Transverse colon (tissue), 4 donors: Measurements from ENCODE around the gene MAP4K4. TPM values are rescaled to one million over a fixed set of nuclear protein-coding genes. Genes with fewer than 3 reads are reported as not detected.

Source experiments
- DNase-seq: peaks from one replicate; pipeline ENCODE4 v3.0.0-alpha.2; 2019
- H3K27ac ChIP-seq, 4 donors: fragments of 200-600 bp; sonication (generic); 2 replicates each; pipeline ENCODE4 v1.5.1; 2016 to 2018; ENCODE audit warnings: inconsistent platforms in 4 of 4
- H3K27me3 ChIP-seq: fragments of 200-600 bp; sonication (generic); 2 replicates; pipeline ENCODE4 v1.5.1; 2017; ENCODE audit warnings: inconsistent platforms
- H3K36me3 ChIP-seq, 4 donors: fragments of 200-600 bp; sonication (generic); 2 replicates each; pipeline ENCODE4 v1.5.1; 2017 to 2019; ENCODE audit warnings: inconsistent platforms in 4 of 4
- H3K4me1 ChIP-seq, 4 donors: fragments of 200-600 bp; sonication (generic); 2 replicates each; pipeline ENCODE4 v1.5.1; 2017 to 2020; ENCODE audit warnings: inconsistent platforms in 4 of 4
- H3K4me3 ChIP-seq, 4 donors: fragments of 200-600 bp; sonication (generic); 1 replicate in 1 of 4; 2 replicates in 3 of 4; pipeline versions ENCODE4 v1.5.1 to v1.6.1; 2017 to 2019; ENCODE audit warnings: inconsistent platforms in 4 of 4
- H3K9me3 ChIP-seq, 2 donors: fragments of 200-600 bp; sonication (generic); 2 replicates each; pipeline ENCODE4 v1.5.1; 2017 to 2019; ENCODE audit warnings: inconsistent platforms in 2 of 2
- EP300 ChIP-seq: sonication (generic); formaldehyde crosslinking; IDR thresholded peaks from one replicate; pipeline ENCODE4 v1.6.1; 2017; ENCODE audit warnings: antibody characterized with exemption, low read depth
- POLR2A ChIP-seq: fragments of 450-650 bp; IDR thresholded peaks from one replicate; pipeline ENCODE4 v1.6.1; 2016; ENCODE audit warnings: antibody characterized with exemption, mild to moderate bottlenecking, moderate library complexity
- POLR2AphosphoS5 ChIP-seq, 3 donors: sonication (generic); formaldehyde crosslinking; IDR thresholded peaks; one replicate each; pipeline ENCODE4 v1.6.1; 2016; ENCODE audit warnings: antibody characterized with exemption in 3 of 3
- WGBS, 2 donors: methylation state at CpG; one replicate each; pipeline ENCODE4 v1.1.5; 2018; ENCODE audit warnings: low coverage in 1 of 2; 5-methylcytosine and 5-hydroxymethylcytosine counted together
- in situ Hi-C, 4 donors: fragments of 200-750 bp; cut with MboI; loops; one replicate each; pipeline versions ENCODE4 v1.15.0 to v1.15.1; 2017; ENCODE audit warnings: low sequenced_read_pairs in 3 of 4, low pct_ligation_motif_present in 1 of 4, low pct_unique_long_range_greater_than_20kb in 1 of 4
- intact Hi-C: fragments of 100-400 bp; cut with DNase I; formaldehyde crosslinking; loops from one replicate; pipeline ENCODE4 v1.15.1; 2023; ENCODE audit warnings: low total_unique reads
- total RNA-seq, 4 donors: library from RNA; depleted of rRNA; stranded (reverse); fragments of >200 nt; gene quantifications; one replicate each; pipeline ENCODE4 v1.1.0, GENCODE V29; 2016
- TF ChIP-seq, protein P1 (sequence below), 5 experiments: fragments of 200-600 bp in 3 of 5; fragments of 450-650 bp in 2 of 5; sonication (generic) in 3 of 5; IDR thresholded peaks; 1 replicate in 2 of 5; 2 replicates in 3 of 5; pipeline ENCODE4 v1.5.1; 2016 to 2017; ENCODE audit warnings: antibody characterized with exemption in 5 of 5, inconsistent platforms in 3 of 5, mild to moderate bottlenecking in 2 of 5, moderate library complexity in 1 of 5

Gene MAP4K4
- total RNA-seq, 4 donors from 2014 or later = 20.3 to 42.3 (median 29.6) TPM

GRCh38 chr2:101793277-101793969, 95.9 kb downstream of the MAP4K4 start:
- intact Hi-C loops (no loop called here), in situ Hi-C loops (no loop called here)
- Histone ChIP-seq H3K27me3 (no peaks in the 10 kb centered on the region), H3K27ac (no peak overlapping the region), H3K36me3 (no peaks in the 10 kb centered on the region), H3K4me3 (no peak overlapping the region), H3K4me1 (peaks cover 0 to 37% (median 13%) of the 10 kb centered on the region in 4 donors), H3K9me3 (no peaks in the 10 kb centered on the region)
- no peak for DNase-seq
- TF ChIP-seq EP300 (no peak), POLR2AphosphoS5 (IDR thresholded peaks at IDR 0.05) (no peak), POLR2A (no peak)
- TF ChIP-seq, protein P1, sequence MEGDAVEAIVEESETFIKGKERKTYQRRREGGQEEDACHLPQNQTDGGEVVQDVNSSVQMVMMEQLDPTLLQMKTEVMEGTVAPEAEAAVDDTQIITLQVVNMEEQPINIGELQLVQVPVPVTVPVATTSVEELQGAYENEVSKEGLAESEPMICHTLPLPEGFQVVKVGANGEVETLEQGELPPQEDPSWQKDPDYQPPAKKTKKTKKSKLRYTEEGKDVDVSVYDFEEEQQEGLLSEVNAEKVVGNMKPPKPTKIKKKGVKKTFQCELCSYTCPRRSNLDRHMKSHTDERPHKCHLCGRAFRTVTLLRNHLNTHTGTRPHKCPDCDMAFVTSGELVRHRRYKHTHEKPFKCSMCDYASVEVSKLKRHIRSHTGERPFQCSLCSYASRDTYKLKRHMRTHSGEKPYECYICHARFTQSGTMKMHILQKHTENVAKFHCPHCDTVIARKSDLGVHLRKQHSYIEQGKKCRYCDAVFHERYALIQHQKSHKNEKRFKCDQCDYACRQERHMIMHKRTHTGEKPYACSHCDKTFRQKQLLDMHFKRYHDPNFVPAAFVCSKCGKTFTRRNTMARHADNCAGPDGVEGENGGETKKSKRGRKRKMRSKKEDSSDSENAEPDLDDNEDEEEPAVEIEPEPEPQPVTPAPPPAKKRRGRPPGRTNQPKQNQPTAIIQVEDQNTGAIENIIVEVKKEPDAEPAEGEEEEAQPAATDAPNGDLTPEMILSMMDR (IDR thresholded peaks at IDR 0.05) = no peak
- WGBS, 2 donors = 67 to 84% methylated on average over 3 of the region's 3 CpGs

DNA sequence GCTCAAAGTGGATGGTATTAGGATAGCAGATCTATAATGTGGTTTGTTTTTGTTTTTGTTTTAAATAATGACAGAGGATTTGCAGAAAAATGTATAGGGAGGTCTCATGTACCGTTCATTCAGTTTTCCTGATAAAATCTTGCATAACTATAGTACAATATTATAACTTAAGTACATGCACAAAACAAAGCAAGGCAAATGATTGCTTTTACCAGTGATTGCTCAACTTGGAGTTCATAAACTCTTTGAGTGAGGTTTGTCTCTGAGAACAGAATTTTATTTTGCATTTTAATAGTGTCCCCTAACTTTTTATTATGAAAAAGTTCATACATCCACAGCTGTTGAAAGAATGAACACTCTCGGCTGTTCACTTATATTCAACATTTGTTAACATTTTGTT, 96.6 kb downstream of the MAP4K4 start:
- TF ChIP-seq, protein P1 (IDR thresholded peaks at IDR 0.05) = no peak
- Histone ChIP-seq H3K4me3 (no peak overlapping the region), H3K27ac (no peak overlapping the region), H3K4me1 (peaks cover 0 to 31% (median 10%) of the 10 kb centered on the region in 4 donors), H3K27me3 (no peaks in the 10 kb centered on the region), H3K36me3 (no peaks in the 10 kb centered on the region), H3K9me3 (no peaks in the 10 kb centered on the region)
- intact Hi-C loops = no loop called here
- DNase-seq = no peak
- WGBS, 2 donors = 75 to 77% methylated on average over 2 of the region's 2 CpGs
- in situ Hi-C loops = no loop called here

GRCh38 chr2:101795033-101795432, 97.5 kb downstream of the MAP4K4 start:
- 95 to 100% methylated on average over 1 to 4 of the region's 4 CpGs for WGBS, 2 donors
- no peak for TF ChIP-seq POLR2A
- TF ChIP-seq POLR2AphosphoS5 (IDR thresholded peaks at IDR 0.05) = no peak
- no peak for TF ChIP-seq EP300
- TF ChIP-seq, protein P1 (IDR thresholded peaks at IDR 0.05) = no peak
- no peak overlapping the region for H3K27ac ChIP-seq
- intact Hi-C loops = no loop called here
- H3K27me3 ChIP-seq = no peaks in the 10 kb centered on the region
- no peak overlapping the region for H3K4me3 ChIP-seq
- in situ Hi-C loops = no loop called here
- H3K4me1 ChIP-seq = peaks cover 0 to 26% (median 9%) of the 10 kb centered on the region in 4 donors
- no peaks in the 10 kb centered on the region for H3K36me3 ChIP-seq
- no peak for DNase-seq
- no peaks in the 10 kb centered on the region for H3K9me3 ChIP-seq

DNA sequence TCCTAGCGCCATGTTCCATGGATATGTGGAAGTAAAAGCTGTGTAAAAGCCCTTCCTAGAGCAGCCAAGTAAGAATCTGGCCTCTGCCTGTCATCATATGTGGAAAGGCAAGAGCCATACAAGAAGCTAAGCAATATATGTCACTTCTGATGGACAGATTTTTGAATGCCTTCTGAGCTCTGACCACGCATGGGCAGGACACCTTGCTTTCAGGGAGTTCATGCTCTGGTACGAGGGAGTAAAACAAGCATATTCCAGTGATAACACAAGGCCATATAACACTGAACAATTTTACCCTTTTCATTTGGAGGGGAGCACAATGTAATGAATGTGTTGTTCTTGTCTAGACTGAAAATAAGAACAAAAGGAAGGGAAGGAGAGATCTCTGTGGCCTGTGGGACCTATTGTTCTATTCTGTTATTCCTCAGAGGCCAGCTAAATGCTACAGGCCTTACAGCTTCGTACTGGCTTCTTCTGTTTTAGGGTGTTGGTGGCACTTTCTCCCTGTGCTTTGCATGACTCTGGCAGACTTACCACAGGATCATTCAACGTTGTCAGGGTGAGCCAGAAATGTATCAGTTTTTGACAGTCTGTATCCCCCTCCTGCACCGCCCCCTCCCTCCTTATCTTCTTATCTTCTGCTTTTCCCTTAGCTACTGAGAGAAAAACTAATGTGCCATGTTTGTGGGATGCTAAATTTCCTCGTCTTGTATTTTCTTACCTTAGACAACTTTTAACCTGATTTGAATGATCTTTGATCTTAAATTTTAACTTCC, 99.5 kb downstream of the MAP4K4 start:
- Histone ChIP-seq H3K36me3 (no peaks in the 10 kb centered on the region), H3K27ac (no peak overlapping the region), H3K27me3 (no peaks in the 10 kb centered on the region), H3K9me3 (no peaks in the 10 kb centered on the region), H3K4me1 (peaks cover 0 to 20% (median 7%) of the 10 kb centered on the region in 4 donors), H3K4me3 (no peak overlapping the region)
- 80 to 88% methylated on average over 6 to 7 of the region's 7 CpGs for WGBS, 2 donors
- intact Hi-C loops (no loop called here), in situ Hi-C loops (no loop called here)
- TF ChIP-seq POLR2AphosphoS5 (IDR thresholded peaks at IDR 0.05) (no peak), EP300 (no peak), POLR2A (no peak)
- TF ChIP-seq, protein P1 (IDR thresholded peaks at IDR 0.05) = no peak
- DNase-seq = no peak
